GM19193 (cell line): Measurements from ENCODE around the gene C4orf17.

Experiments used
- POLR2A ChIP-seq: IDR thresholded peaks from 4 replicates; pipeline ENCODE4 v1.6.1; 2011; ENCODE audit not compliant: insufficient read depth, insufficient read length; ENCODE audit errors: extremely low read depth

The C4orf17 gene

GRCh38 chr4:99510721-99511120 lies at the start of gene C4orf17:
C4orf17 (plus strand) TSS chr4:99511021; CDS start chr4:99513082, 2,061 bp downstream.
- no peak for TF ChIP-seq POLR2A

DNA sequence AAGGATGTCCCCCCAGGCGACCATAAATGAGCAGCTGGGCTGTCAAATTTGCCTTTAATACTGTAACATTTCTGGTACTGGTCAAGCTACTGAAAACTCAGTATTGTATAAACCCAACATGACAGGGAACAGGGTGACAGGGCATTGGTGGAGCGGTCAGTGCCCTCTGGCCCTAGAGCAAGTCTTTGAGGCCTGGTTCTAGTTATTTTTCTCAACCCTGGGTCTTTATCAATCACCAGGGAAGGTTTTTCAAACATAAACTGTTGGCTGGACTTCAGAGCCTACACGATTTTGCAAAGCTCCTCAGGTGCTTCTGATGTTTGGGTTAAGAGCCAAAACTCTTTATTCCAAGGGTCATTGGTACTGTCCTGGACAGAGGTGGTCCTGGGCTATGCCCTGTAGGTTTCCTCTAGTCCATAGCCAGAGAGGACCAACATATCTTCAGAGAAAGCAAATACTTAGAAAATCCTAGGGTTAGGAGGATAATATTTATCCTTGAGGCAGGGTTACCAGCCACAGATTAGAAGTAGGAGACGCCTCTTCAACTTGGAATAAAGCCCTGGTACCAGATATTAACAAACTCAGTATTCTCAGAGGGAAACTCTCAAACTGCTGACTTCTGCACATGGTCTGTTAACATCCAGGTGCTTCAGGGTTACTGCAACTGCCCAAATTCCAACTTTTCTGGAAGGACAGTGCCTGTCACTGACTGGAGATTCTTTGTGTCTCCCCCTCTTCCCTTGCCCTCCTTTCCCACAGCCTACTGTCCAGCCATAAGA lies 49.0 kb upstream of the C4orf17 start:
- TF ChIP-seq POLR2A: no peak

GRCh38 chr4:99462875-99463464 lies 47.9 kb upstream of the C4orf17 start:
- no peak for TF ChIP-seq POLR2A

DNA sequence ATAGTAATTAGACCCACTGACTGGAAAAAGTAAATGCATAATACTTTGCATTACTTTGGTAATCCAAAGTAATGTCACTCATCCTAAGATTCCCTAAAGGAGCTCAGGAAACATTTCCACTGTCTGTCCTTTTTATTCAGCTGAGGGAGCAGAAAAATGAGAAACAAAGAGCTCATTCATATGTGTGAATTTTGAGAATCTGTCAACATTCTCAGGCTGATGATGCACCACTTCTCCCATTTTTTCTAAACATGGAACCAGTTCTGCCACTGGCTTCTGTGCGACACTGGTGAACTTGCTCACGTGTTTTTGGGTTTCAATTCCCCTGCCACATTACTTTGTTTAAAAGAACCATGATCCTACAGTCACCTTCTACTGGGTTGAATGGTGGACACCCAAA lies 47.3 kb upstream of the C4orf17 start:
- TF ChIP-seq POLR2A: no peak

DNA sequence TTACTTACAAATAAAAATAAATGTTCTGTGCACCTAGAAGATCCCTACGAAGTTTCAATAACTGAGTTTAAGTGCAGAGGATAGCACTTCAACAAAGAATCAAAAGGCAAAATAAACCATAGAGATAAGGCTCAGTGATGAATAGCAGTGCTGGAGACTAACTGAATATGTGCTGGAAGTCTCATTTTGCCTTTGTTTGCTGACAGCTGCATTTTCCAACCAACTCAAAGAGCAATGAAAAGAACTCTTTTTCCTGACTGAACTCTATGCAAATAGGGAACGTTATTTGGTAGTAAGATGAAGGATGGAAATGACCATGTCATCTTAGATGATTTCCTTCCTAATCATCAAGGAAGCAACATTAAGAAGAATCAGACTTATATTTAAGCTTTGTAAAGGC lies 42.9 kb upstream of the C4orf17 start:
- no peak for TF ChIP-seq POLR2A

DNA sequence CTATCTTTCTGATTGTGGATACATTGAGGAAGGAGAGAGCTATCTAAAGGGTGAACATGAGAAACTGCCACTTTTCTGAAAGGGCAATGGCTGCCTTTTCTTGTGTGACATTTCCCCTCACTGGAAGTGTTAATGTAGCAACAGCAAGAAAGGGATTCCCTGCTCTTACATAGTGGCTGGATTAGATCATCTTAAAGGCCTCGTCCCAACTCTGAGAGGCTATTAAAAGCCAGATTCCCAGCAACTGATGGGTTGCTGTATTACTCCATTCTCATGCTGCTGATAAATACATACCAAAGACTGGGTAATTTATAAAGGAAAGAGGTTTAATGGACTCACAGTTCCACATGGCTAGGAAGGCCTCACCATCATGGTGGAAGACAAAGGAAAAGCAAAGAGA lies 41.9 kb upstream of the C4orf17 start:
- no peak for TF ChIP-seq POLR2A

DNA sequence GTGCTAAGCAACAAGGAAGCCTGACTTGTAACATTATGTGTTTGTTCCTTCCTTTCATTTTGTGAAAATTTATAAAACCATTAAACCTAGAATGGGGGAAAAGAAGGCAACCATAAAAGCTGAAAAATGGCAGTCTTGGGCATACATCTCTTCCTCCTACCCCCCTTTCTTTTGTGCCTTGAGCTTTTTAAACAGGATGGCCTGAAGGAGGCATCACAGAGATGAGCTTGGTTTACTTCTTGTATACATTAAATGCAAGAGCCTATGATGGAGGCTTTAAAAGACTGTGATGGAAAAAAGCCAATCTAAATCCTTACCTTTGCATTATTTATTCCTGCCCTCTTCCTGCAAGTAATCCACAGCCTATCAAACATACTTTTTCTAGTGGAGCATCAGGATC lies 39.5 kb upstream of the C4orf17 start:
- no peak for TF ChIP-seq POLR2A

GRCh38 chr4:99471896-99472295 lies 38.9 kb upstream of the C4orf17 start:
- no peak for TF ChIP-seq POLR2A

- no peak for TF ChIP-seq POLR2A
These were observed 37.7 kb upstream of the C4orf17 start for GRCh38 chr4:99473131-99473530.

DNA sequence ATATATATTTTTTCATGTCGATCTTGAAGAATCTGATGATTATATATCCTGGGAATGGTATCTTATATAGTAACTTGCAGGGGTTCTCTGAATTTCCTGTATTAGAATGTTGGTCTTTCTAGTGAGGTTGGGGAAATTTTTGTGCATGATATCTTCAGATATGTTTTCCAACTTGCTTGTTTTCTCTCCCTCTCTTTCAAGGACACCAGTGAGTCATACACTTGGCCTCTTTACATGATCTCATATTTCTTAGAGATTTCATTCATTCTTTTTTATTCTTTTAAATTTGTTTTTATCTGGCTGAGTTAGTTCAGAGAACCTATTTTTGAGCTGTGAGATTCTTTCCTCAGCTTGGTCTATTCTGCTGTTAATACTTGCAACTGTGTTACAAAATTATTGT lies 27.2 kb upstream of the C4orf17 start:
- no peak for TF ChIP-seq POLR2A

DNA sequence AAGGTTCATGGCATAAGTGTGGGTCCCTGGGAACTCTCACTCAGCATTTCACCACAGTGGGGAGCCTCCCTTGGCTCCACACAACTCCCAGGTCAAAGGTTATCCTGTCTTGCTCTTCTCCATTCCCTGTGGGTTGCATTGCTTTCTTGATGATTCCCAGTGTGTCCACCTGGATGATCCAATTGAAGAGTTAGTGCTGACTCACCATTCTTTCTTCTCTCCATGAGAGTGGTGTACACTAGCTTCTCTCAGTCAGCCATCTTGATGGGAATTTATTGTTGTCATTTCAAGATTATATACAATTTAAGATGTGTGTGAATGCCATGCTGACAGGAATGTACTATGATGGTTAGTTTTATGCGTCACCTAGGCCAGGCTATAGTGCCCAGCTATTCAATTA lies 25.6 kb upstream of the C4orf17 start:
- no peak for TF ChIP-seq POLR2A

DNA sequence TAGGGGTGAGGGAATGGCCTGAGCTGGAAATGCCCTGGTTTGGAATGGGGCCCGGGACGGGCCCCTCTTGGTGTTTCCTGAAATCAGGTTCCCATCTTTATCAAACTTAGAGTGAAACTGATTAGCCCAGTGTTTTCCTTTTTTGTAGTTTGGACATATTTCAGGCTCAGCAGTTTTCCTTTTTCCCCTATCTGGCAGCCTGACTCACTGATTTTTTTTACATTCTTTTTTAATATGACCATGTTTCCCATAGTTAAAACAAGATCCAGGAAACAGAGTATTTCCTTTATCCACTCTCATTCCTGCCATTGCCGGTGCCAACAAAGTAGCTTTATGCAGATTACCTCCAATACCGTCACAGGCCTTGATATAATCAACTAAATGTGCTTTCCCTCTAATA lies 20.5 kb upstream of the C4orf17 start:
- no peak for TF ChIP-seq POLR2A

DNA sequence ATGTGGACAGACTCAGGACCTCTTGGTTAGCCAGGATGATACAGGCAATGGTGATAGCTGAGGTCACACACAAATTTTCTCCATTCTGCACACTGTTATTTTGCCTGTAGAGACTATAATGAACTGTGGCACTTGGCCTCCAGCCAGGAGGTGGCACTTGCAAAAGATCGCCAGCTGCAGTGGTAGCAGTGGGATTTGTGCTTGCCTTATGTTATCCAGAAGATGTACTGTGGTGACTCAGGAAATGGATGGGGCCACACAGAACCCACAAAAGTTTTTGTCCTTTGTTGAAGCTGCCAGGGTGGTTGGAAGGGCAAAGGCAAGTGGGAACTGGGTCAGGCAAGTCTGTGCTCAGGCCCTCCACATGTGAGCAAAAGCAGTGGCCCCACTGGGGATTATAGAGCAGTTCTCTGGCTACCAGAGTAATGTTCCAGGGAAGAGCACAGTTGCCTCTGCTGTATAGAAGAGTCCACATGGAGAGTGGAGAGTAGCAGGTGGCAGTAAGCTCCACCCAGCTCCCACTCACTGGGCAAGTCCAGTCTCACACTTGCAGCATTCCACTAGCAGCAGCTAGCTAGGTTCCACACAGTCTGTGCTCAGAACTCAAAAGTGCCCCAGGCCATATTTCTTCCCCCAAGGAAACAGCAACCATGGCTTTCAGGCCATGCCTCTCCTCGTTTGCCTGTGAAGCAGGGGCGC lies 5.9 kb upstream of the C4orf17 start:
- no peak for TF ChIP-seq POLR2A

GRCh38 chr4:99506781-99507180 lies 4.0 kb upstream of the C4orf17 start:
- TF ChIP-seq POLR2A: no peak

GRCh38 chr4:99507349-99507748 lies 3.5 kb upstream of the C4orf17 start:
- TF ChIP-seq POLR2A: no peak

- no peak for TF ChIP-seq POLR2A
These were observed 3.1 kb upstream of the C4orf17 start for GRCh38 chr4:99507762-99508161.
